RPMI8226 (cell line): ENCODE measurements around the gene PFKFB2.

Experiments
- DNase-seq: peaks from one replicate; pipeline ENCODE4 v3.0.0-alpha.2; 2015

The PFKFB2 gene

GRCh38 chr1:207052911-207053769, at the start of gene PFKFB2:
TSS of gene PFKFB2 (plus strand) at chr1:207053275. CDS start at chr1:207054718, 1,443 bp downstream.
- DNase-seq = peak; percentile 82

- peak; percentile 62 for DNase-seq
These were observed 47.9 kb upstream of the PFKFB2 start for GRCh38 chr1:207004931-207005830.

DNA sequence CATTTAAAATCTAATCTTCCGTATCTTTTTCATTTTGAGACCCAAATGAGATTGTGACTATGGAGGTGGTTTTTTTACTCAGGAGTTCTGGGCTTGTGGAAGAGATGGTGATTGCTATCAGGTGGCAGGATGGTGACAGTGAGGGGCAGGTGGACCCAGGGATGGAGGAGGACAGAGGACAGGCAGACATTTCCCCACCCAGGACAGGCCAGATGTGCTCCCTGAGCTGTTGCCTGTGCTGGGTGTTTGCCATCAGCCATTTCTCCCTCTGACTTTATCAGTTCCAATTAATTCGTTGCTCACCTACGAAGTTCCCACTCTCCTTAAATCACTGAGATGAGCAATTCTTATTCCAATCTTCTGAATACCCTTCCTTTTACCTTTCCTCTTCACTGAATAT, 47.0 kb upstream of the PFKFB2 start:
- DNase-seq = no peak

GRCh38 chr1:207006914-207007313, 46.2 kb upstream of the PFKFB2 start:
- no peak for DNase-seq

DNA sequence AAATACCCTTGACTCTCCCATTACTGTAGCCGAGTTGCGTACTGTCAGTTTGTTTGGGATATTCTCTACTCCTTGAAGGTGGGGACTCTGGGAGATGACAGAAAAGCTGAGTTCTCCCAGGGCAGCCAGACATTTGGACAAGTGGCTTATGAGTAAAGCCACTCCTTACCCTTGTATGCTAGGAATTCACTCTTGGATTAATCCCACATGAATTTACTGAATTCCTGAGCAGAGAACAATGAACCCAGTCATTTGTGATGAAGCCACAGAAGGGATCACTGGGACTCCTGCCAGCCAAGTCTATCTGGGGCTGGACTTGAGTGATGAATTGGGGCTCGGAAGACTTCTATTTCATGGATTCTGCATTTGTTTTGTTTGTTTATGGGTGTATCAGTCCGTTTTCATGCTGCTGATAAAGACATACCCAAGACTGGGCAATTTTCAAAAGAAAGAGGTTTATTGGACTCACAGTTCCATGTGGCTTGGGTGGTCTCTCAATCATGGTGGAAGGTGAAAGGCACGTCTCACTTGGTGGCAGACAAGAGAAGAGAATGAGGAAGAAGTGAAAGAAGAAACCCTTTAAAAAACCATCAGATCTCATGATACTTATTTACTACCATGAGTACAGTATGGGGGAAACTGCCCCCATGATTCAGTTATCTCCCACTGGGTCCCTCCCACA, 45.6 kb upstream of the PFKFB2 start:
- DNase-seq = no peak

GRCh38 chr1:207009182-207009850, 43.8 kb upstream of the PFKFB2 start:
- DNase-seq = no peak

DNA sequence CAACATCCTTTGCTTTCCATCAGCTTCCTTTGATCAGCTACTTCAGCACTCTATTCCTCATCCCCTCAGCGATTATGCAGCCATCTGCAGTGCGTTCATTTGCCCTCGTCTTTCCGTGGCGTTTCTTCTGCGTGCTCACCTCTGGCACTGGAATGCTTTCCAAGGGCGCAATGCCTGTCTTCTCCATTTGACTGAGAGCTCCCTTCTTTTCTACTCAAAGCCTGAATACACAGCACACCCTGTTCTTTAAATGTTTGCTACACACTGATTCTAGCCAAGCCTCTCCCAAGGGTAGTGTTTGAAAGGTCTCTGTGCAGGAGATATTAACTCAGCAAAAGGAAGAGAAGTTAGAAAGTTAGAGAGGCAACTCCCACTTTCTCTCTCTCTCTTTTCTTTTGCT, 43.1 kb upstream of the PFKFB2 start:
- DNase-seq = no peak

GRCh38 chr1:207010726-207011125, 42.3 kb upstream of the PFKFB2 start:
- DNase-seq = no peak

- DNase-seq = no peak
These were observed 39.6 kb upstream of the PFKFB2 start for GRCh38 chr1:207013321-207014085.

DNA sequence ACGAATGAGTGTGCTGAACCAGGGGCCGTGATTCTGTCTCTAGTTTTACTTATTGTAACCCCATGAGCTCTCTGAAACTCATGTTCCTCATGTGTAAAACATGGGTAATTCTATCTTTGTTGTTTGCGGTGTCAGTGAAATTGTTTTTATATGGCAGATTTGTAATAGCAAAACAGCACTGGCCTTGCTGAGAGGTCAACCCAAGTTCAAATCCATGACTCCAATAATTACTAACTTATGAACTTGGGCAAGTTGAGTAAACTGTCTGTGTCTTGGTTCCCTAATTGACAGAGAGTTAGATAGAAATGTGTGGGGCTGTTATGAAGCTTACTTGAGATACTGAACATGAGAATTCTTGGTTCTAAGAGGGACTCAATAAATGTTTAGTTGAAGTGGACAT, 38.3 kb upstream of the PFKFB2 start:
- DNase-seq = no peak

- no peak for DNase-seq
These were observed 37.3 kb upstream of the PFKFB2 start for GRCh38 chr1:207015791-207016190.

DNA sequence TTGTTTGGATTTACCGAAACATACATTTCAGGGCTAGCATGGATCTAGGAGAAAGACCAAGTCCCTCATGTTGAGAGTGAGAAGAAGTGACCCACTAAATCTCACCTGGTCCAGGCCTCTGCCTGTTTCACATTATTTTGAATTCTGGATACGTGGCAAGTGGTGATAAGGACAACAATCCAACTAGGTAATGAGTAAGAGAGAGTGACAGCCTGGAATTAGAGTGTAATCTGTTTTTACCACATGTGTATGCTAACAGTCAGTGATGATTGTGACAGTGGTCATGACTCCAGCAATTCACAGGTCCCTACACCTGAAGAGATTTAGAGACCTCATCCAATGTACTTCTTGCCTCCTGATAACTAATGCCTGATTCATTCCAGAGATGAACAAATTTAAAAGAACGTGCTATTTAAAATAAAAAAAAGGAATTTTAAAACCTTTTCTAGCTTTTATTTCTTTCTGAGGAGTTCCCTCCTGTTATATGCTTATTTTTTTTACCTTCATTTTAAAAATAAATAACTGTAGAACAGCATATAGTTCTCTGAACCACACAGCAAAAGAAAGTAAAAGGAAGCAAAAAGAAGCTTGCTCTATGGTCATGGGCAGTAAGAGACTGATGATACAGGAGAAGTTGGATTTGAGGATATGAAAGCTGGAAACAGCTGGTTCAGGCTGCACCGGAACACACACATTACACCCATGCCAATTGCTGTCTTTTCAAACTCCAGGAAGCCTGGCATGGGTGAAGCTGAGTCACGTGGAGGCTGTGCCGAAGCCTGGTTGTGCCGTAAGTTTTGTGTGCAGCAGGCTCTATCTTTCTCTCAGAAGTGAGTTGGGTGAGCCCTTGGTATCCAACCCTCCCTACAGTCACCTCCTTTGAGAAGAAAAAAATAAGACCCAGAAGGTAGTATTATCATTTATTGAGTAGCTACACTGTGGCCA, 35.2 kb upstream of the PFKFB2 start:
- no peak for DNase-seq

GRCh38 chr1:207018707-207019106, 34.4 kb upstream of the PFKFB2 start:
- DNase-seq = no peak

- DNase-seq = no peak
These were observed 33.9 kb upstream of the PFKFB2 start for GRCh38 chr1:207019161-207019560.

- DNase-seq = no peak
These were observed 33.4 kb upstream of the PFKFB2 start for GRCh38 chr1:207019661-207020060.

- no peak for DNase-seq
These were observed 32.9 kb upstream of the PFKFB2 start for GRCh38 chr1:207020065-207020708.

DNA sequence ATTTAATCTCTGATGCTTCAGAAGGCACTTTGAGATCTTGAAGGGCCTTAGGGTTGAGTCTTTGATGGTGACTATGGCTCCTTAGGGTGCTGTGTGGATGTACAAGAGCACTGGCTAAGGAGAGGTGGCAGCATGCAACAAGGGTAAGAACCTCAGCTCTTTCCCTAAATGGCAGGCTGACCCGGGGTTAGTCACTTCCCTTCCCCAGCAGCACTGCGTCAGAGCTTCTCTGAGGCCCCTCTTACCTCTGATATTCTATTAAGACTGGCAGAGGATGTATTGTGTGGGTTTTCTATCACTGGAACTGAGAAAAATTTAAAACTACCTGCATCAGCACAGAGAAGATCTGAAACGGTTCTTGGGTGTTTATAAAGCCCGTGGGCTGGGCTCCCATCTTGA, 32.4 kb upstream of the PFKFB2 start:
- DNase-seq = no peak

GRCh38 chr1:207021139-207021861, 31.8 kb upstream of the PFKFB2 start:
- no peak for DNase-seq

- DNase-seq = no peak
These were observed 31.0 kb upstream of the PFKFB2 start for GRCh38 chr1:207021876-207022596.
